NB4 (cell line): Measurements from ENCODE around the gene SLC25A52.

Experiments used
- CTCF ChIP-seq: IDR thresholded peaks from one replicate; pipeline ENCODE4 v1.5.1; 2012; ENCODE audit warnings: low read depth, low read length
- MYC ChIP-seq: IDR thresholded peaks from 2 replicates; pipeline ENCODE4 v1.6.1; 2011; ENCODE audit warnings: low read depth, low read length

GRCh38 chr18:31776093-31776492 is 15.4 kb upstream of the SLC25A52 start:
- no peak for TF ChIP-seq CTCF
- TF ChIP-seq MYC = no peak
